H1 (cell line): ENCODE results near the gene CIAO2B. TPM values are rescaled to one million over a fixed set of nuclear protein-coding genes. Genes with fewer than 3 reads are reported as not detected.
A peak's percentile ranks its signal among the peaks of the same experiment; 100 is the strongest.

Experiments used
- CTCF ChIA-PET: fragments of 300-600 bp; sonication (Branson Sonifier 250); formaldehyde crosslinking; loops from one replicate; lab custom pipeline; 2021; ENCODE audit not compliant: partially characterized antibody; lab: Charles Lee
- POLR2A ChIA-PET: fragments of 300-600 bp; sonication (Branson Sonifier 250); formaldehyde crosslinking; loops from one replicate; lab custom pipeline; 2021; ENCODE audit warnings: inconsistent platforms; ENCODE audit not compliant: partially characterized antibody; lab: Charles Lee
- DNase-seq, 2 experiments: peaks; one replicate each; pipeline versions ENCODE4 v3.0.0 to v3.0.0-alpha.2; 2010 to 2022; ENCODE audit warnings: low spot score in 2 of 2, low read depth in 1 of 2, mixed read lengths in 1 of 2
- FAIRE-seq: peaks from 2 replicates; lab custom pipeline; 2011; peaks lifted over from hg19 to GRCh38; lab: Jason Lieb, UNC
- H2AFZ ChIP-seq: 2 replicates; pipeline ENCODE4 v1.8.1; 2012; ENCODE audit warnings: low read length, inconsistent platforms
- H2AK5ac ChIP-seq: 2 replicates; pipeline ENCODE4 v1.6.1; 2013; ENCODE audit warnings: low read depth, low read length
- H2BK120ac ChIP-seq: replicated peaks from 2 replicates; pipeline ENCODE3; 2013; ENCODE audit warnings: low read depth, low read length, inconsistent platforms
- H2BK12ac ChIP-seq: 2 replicates; pipeline ENCODE4 v1.6.1; 2013; ENCODE audit warnings: low read depth, low read length
- H2BK15ac ChIP-seq: 2 replicates; pipeline ENCODE4 v1.6.1; 2013; ENCODE audit warnings: low read length
- H2BK20ac ChIP-seq: 2 replicates; pipeline ENCODE4 v1.6.1; 2013; ENCODE audit warnings: low read length
- H2BK5ac ChIP-seq: 2 replicates; pipeline ENCODE4 v1.6.1; 2013; ENCODE audit warnings: low read depth, low read length
- H3K14ac ChIP-seq: 2 replicates; pipeline ENCODE4 v1.6.1; 2013; ENCODE audit warnings: inconsistent platforms; ENCODE audit not compliant: insufficient read length
- H3K18ac ChIP-seq: 2 replicates; pipeline ENCODE4 v1.6.1; 2013; ENCODE audit warnings: low read length; ENCODE audit errors: extremely low read depth
- H3K23ac ChIP-seq: 2 replicates; pipeline ENCODE4 v1.6.1; 2013; ENCODE audit warnings: inconsistent platforms; ENCODE audit not compliant: insufficient read length
- H3K23me2 ChIP-seq: 2 replicates; pipeline ENCODE4 v1.6.1; 2013; ENCODE audit warnings: low read depth, low read length
- H3K27ac ChIP-seq: 2 replicates; pipeline ENCODE4 v1.6.1; 2011; ENCODE audit warnings: low read depth, low read length, inconsistent platforms
- H3K27me3 ChIP-seq, 4 experiments: replicated peaks in 1 of 4; 1 replicate in 1 of 4; 2 replicates in 3 of 4; pipeline versions ENCODE4 v1.6.1 to v1.8.1; 2011 to 2013; ENCODE audit warnings: low read length in 3 of 4, mild to moderate bottlenecking in 3 of 4, inconsistent platforms in 2 of 4, mixed read lengths in 2 of 4, moderate library complexity in 1 of 4; ENCODE audit not compliant: control insufficient read depth in 3 of 4, insufficient read depth in 3 of 4; ENCODE audit errors: extremely low read depth in 1 of 4
- H3K36me3 ChIP-seq, 4 experiments: 2 replicates each; pipeline versions ENCODE4 v1.6.1 to v1.8.1; 2011 to 2013; ENCODE audit warnings: mild to moderate bottlenecking in 4 of 4, low read length in 3 of 4, moderate library complexity in 2 of 4, control low read depth in 1 of 4, inconsistent platforms in 1 of 4; ENCODE audit not compliant: insufficient read depth in 4 of 4, control insufficient read depth in 2 of 4
- H3K4ac ChIP-seq: replicated peaks from 2 replicates; pipeline ENCODE3; 2013; ENCODE audit warnings: low read length, low read depth, mixed read lengths, inconsistent platforms; ENCODE audit not compliant: insufficient read length
- H3K4me1 ChIP-seq, 4 experiments: replicated peaks in 1 of 4; 1 replicate in 1 of 4; 2 replicates in 3 of 4; pipeline versions ENCODE4 v1.6.1 to v1.8.1; 2011 to 2013; ENCODE audit warnings: low read length in 3 of 4, inconsistent platforms in 2 of 4, mixed read lengths in 1 of 4; ENCODE audit not compliant: insufficient read depth in 4 of 4, control insufficient read depth in 3 of 4
- H3K4me2 ChIP-seq, 2 experiments: 2 replicates each; pipeline versions ENCODE4 v1.6.1 to v1.8.1; 2011 to 2013; ENCODE audit warnings: low read depth in 2 of 2, low read length in 2 of 2, control low read depth in 1 of 2, inconsistent platforms in 1 of 2, mild to moderate bottlenecking in 1 of 2; ENCODE audit not compliant: insufficient read depth in 1 of 2
- H3K4me3 ChIP-seq, 4 experiments: fragments of 200-600, 300-600 bp in 1 of 4; sonication (generic), shearing (Covaris generic), sonication (Bioruptor Twin) in 1 of 4; 2 replicates each; pipeline versions ENCODE4 v1.5.1 to v1.8.1; 2011 to 2016; ENCODE audit warnings: low read length in 4 of 4, low read depth in 3 of 4, control low read depth in 2 of 4, inconsistent platforms in 2 of 4, mild to moderate bottlenecking in 2 of 4, mixed read lengths in 1 of 4, moderate library complexity in 1 of 4; ENCODE audit not compliant: insufficient read depth in 2 of 4; ENCODE audit errors: extremely low read depth in 1 of 4
- H3K56ac ChIP-seq: replicated peaks from 2 replicates; pipeline ENCODE3; 2013; ENCODE audit warnings: low read depth, mild to moderate bottlenecking, mixed read lengths, low read length, inconsistent platforms; ENCODE audit not compliant: insufficient read length
- H3K79me1 ChIP-seq: 2 replicates; pipeline ENCODE4 v1.6.1; 2013; ENCODE audit warnings: low read depth, low read length, control low read depth
- H3K79me2 ChIP-seq, 2 experiments: 2 replicates each; pipeline versions ENCODE4 v1.6.1 to v1.8.1; 2012 to 2013; ENCODE audit warnings: low read length in 2 of 2, mild to moderate bottlenecking in 2 of 2, inconsistent platforms in 1 of 2; ENCODE audit not compliant: insufficient read depth in 2 of 2, control insufficient read depth in 1 of 2
- H3K9ac ChIP-seq, 4 experiments: replicated peaks in 1 of 4; 1 replicate in 1 of 4; 2 replicates in 3 of 4; pipeline versions ENCODE4 v1.6.1 to v1.8.1; 2011 to 2013; ENCODE audit warnings: low read depth in 3 of 4, low read length in 3 of 4, control low read depth in 2 of 4, mild to moderate bottlenecking in 2 of 4, moderate library complexity in 2 of 4, inconsistent platforms in 1 of 4; ENCODE audit errors: extremely low read depth in 1 of 4
- H3K9me3 ChIP-seq, 2 experiments: 2 replicates each; pipeline versions ENCODE4 v1.6.1 to v1.8.1; 2012 to 2013; ENCODE audit warnings: mild to moderate bottlenecking in 2 of 2, moderate library complexity in 2 of 2, control low read depth in 1 of 2, inconsistent platforms in 1 of 2, low read depth in 1 of 2, low read length in 1 of 2, mixed read lengths in 1 of 2; ENCODE audit not compliant: insufficient read depth in 2 of 2
- H4K20me1 ChIP-seq, 2 experiments: replicated peaks in 1 of 2; 2 replicates each; pipeline versions ENCODE3 to v1.8.1; 2011 to 2013; ENCODE audit warnings: inconsistent platforms in 2 of 2, low read length in 2 of 2, mild to moderate bottlenecking in 1 of 2; ENCODE audit not compliant: insufficient read depth in 2 of 2, control insufficient read depth in 1 of 2
- H4K5ac ChIP-seq: 2 replicates; pipeline ENCODE4 v1.6.1; 2013; ENCODE audit warnings: low read length, low read depth, mixed read lengths, inconsistent platforms; ENCODE audit not compliant: insufficient read length
- H4K8ac ChIP-seq: 2 replicates; pipeline ENCODE4 v1.8.0; 2013; ENCODE audit warnings: mild to moderate bottlenecking, moderate library complexity, low read length, inconsistent platforms; ENCODE audit not compliant: insufficient read depth; ENCODE audit errors: extremely low read depth
- H4K91ac ChIP-seq: replicated peaks from 2 replicates; pipeline ENCODE3; 2013; ENCODE audit warnings: low read length, mixed read lengths, inconsistent platforms; ENCODE audit not compliant: insufficient read length
- MAX ChIP-seq: IDR thresholded peaks from 2 replicates; pipeline ENCODE4 v1.6.1; 2012; ENCODE audit warnings: inconsistent platforms
- SIX5 ChIP-seq: IDR thresholded peaks from 2 replicates; pipeline ENCODE4 v1.6.1; 2011; ENCODE audit warnings: mild to moderate bottlenecking, low read depth, low read length
- WGBS, 2 experiments: shearing (Covaris generic) in 1 of 2; methylation state at CpG; one replicate each; pipeline versions ENCODE4 v1.1.6 to v1.1.7; 2013 to 2015; ENCODE audit warnings: low lambda C conversion rate in 2 of 2, mixed read lengths in 2 of 2, inconsistent platforms in 1 of 2, low coverage in 1 of 2, missing lambda C conversion rate in 1 of 2; ENCODE audit not compliant: insufficient replicate concordance in 2 of 2, insufficient coverage in 1 of 2, insufficient read length in 1 of 2; ENCODE audit errors: extremely low coverage in 1 of 2, missing lambda C conversion rate in 1 of 2; 5-methylcytosine and 5-hydroxymethylcytosine counted together
- polyA plus RNA-seq, 7 experiments: library from polyadenylated mRNA; depleted of rRNA in 3 of 7; stranded (reverse) in 5 of 7; unstranded in 2 of 7; fragments of >200 nt in 5 of 7; fragments of 200-250 nt in 2 of 7; gene quantifications; 1 replicate in 5 of 7; 2 replicates in 1 of 7; 4 replicates in 1 of 7; pipeline versions ENCODE4 v1.2.1 to v1.2.3, GENCODE V29; 2011 to 2013; ENCODE audit warnings: missing spikeins in 2 of 7, mixed read lengths in 2 of 7
- total RNA-seq: library from RNA; stranded (reverse); fragmentation: NEBNext Ultra II Directional; extraction: Animal tissue kit (Norgen Biotek cat#: 25700); gene quantifications from 2 replicates; pipeline ENCODE4 v1.2.1, GENCODE V29; 2021

Gene CIAO2B
- total and polyA plus RNA-seq, 2 of the 8 experiments (the other 6 are each of a cell fraction or from before 2014, with no cell fraction given), result 65.6 to 248 TPM

- H3K4me2 ChIP-seq, result peak within 1 kb of the TSS; percentile 89 to 99
- DNase-seq, result no peak
Observed at GRCh38 chr16:66935314-66936011, 1.3 kb upstream of the CIAO2B start, which contains the start of gene CES2. Gene CES2, plus strand, starts transcription at chr16:66935516. Its CDS starts 120 bp downstream, at chr16:66935636.

More at GRCh38 chr16:66935314-66936011, 1.3 kb upstream of the CIAO2B start, which contains the start of gene CES2:
- 67% methylated on average over 33 of the region's 44 CpGs; no CpG with 5 or more reads in 1 of the 2 experiments for WGBS, 2 experiments
- Histone ChIP-seq H3K27me3 (peaks cover 0 to 9% (median 6%) of the 10 kb centered on the region in 4 experiments; a peak in 4 of 7 replicates), H4K20me1 (peaks cover 2 to 9% of the 10 kb centered on the region in 2 experiments), H2BK15ac (no peak within 1 kb of the TSS), H2BK20ac (no peak within 1 kb of the TSS), H2BK120ac (no peak within 1 kb of the TSS), H3K56ac (no peak within 1 kb of the TSS), H3K14ac (no peak within 1 kb of the TSS), H4K8ac (peak within 1 kb of the TSS; percentile 22; the same call in 1 of the 2 replicates), H4K91ac (peak within 1 kb of the TSS; percentile 60), H3K4me3 (peak within 1 kb of the TSS; percentile 79 to 92 (median 90)), H2AFZ (peak within 1 kb of the TSS; percentile 77; the same call in 1 of the 2 replicates), H3K9ac (peak within 1 kb of the TSS; percentile 42 to 78 (median 60)), H2AK5ac (no peak within 1 kb of the TSS; the same call in 1 of the 2 replicates), H3K18ac (peak within 1 kb of the TSS; percentile 95), H3K36me3 (peaks cover 0 to 3% (median under 1%) of the 10 kb centered on the region in 4 experiments; a peak in 2 of 8 replicates), H2BK12ac (peak within 1 kb of the TSS; percentile 84; the same call in 1 of the 2 replicates), H3K79me2 (no peaks in the 10 kb centered on the region; a peak in 1 of 4 replicates), H3K9me3 (no peaks in the 10 kb centered on the region), H4K5ac (no peak within 1 kb of the TSS), H3K79me1 (peaks cover 2% of the 10 kb centered on the region; the same call in 1 of the 2 replicates), H3K23me2 (peaks cover 15% of the 10 kb centered on the region; the same call in 1 of the 2 replicates), H2BK5ac (no peak within 1 kb of the TSS), H3K27ac (no peak within 1 kb of the TSS), H3K23ac (no peak within 1 kb of the TSS), H3K4ac (peak within 1 kb of the TSS; percentile 91), H3K4me1 (peaks cover 0 to 9% (median 5%) of the 10 kb centered on the region in 4 experiments; a peak in 4 of 7 replicates)
- no peak for FAIRE-seq
- ChIA-PET POLR2A (interaction anchor here (1.2 to 1.8 kb wide), 3 partner anchors 10 to 55 kb away, joined by 3 to 5 read pairs (median 3); partner anchors contain the start of gene PDP2), CTCF (interaction anchor here (1.0 to 3.2 kb wide), 3 partner anchors 10 to 43 kb away, joined by 3 to 10 read pairs (median 3); no protein-coding TSS in a partner anchor)
- no peak for TF ChIP-seq SIX5
- peak; percentile 29; the same call in 1 of the 2 replicates for TF ChIP-seq MAX
